Lung (tissue), 12 donors: Measurements from ENCODE around the gene RPS6KA2. TPM values are rescaled to one million over a fixed set of nuclear protein-coding genes. Genes with fewer than 3 reads are reported as not detected.

Experiments used
- ATAC-seq: fragments of 200-7000 bp; cut with Tn5 transposase; one replicate; pipeline ENCODE4 v1.9.1; 2020; ENCODE audit warnings: moderate number of reproducible peaks; ENCODE audit not compliant: insufficient read depth, low FRiP score
- DNase-seq, 3 donors: peaks; one replicate each; pipeline ENCODE4 v3.0.0-alpha.2; 2013 to 2017
- H3K27ac ChIP-seq, 2 donors: one replicate each; pipeline ENCODE4 v1.5.1; 2013; ENCODE audit warnings: mild to moderate bottlenecking in 2 of 2, moderate library complexity in 2 of 2, control low read depth in 1 of 2, inconsistent platforms in 1 of 2, low read depth in 1 of 2, low read length in 1 of 2
- H3K27me3 ChIP-seq, 3 donors: one replicate each; pipeline ENCODE4 v1.5.1; 2013; ENCODE audit warnings: low read length in 2 of 3; ENCODE audit not compliant: control insufficient read depth in 3 of 3, insufficient read depth in 3 of 3
- H3K36me3 ChIP-seq, 4 donors: one replicate each; pipeline ENCODE4 v1.5.1; 2013; ENCODE audit warnings: low read length in 4 of 4, mild to moderate bottlenecking in 1 of 4, moderate library complexity in 1 of 4; ENCODE audit not compliant: control insufficient read depth in 4 of 4, insufficient read depth in 4 of 4
- H3K4me1 ChIP-seq, 5 donors: one replicate each; pipeline ENCODE4 v1.5.1; 2013; ENCODE audit warnings: low read length in 5 of 5, mild to moderate bottlenecking in 2 of 5, moderate library complexity in 1 of 5; ENCODE audit not compliant: control insufficient read depth in 5 of 5, insufficient read depth in 5 of 5
- H3K4me3 ChIP-seq: one replicate; pipeline ENCODE4 v1.5.1; 2013; ENCODE audit warnings: mild to moderate bottlenecking, control low read depth, moderate library complexity
- H3K9ac ChIP-seq, 2 donors: one replicate each; pipeline ENCODE4 v1.5.1; 2013; ENCODE audit warnings: low read length in 2 of 2, control low read depth in 1 of 2; ENCODE audit not compliant: insufficient read depth in 1 of 2
- H3K9me3 ChIP-seq, 4 donors: one replicate each; pipeline ENCODE4 v1.5.1; 2013; ENCODE audit warnings: low read length in 3 of 4, mild to moderate bottlenecking in 1 of 4, moderate library complexity in 1 of 4; ENCODE audit not compliant: control insufficient read depth in 4 of 4, insufficient read depth in 3 of 4
- CTCF ChIP-seq: IDR thresholded peaks from 2 replicates; pipeline ENCODE4 v1.5.1; 2012; ENCODE audit warnings: mild to moderate bottlenecking; ENCODE audit errors: control extremely low read depth, extremely low read depth
- WGBS, 2 donors: extraction: QIAGEN DNeasy Blood & Tissue Kit; methylation state at CpG; one replicate each; pipeline ENCODE4 v1.1.7; 2013; 5-methylcytosine and 5-hydroxymethylcytosine counted together
- polyA plus RNA-seq, 2 donors: library from polyadenylated mRNA; stranded (reverse); fragments of 200-250 nt; gene quantifications; one replicate each; pipeline ENCODE4 v1.2.1, GENCODE V29; 2013
- total RNA-seq, 2 donors: library from RNA; depleted of rRNA in 1 of 2; stranded (reverse); fragments of >200 nt in 1 of 2; gene quantifications; one replicate each; pipeline ENCODE4 v1.2.1, GENCODE V29; 2014 to 2021
- donor health status: control.
- donor health status: control.
- donor health status: Bipolar disorder and iron deficiency.
- donor health status: healthy.
- donor health status: DM: yes; HTN: yes; CAD: no.

RPS6KA2 gene
- total and polyA plus RNA-seq, 4 donors: 61.9 to 185 (median 105) TPM

GRCh38 chr6:166473886-166474571, 153.0 kb downstream of the RPS6KA2 start:
- H3K9me3 ChIP-seq: no peaks in the 10 kb centered on the region
- H3K9ac ChIP-seq: no peak overlapping the region
- DNase-seq (no peak), ATAC-seq (no peak)
- no peaks in the 10 kb centered on the region for H3K4me1 ChIP-seq
- no peak overlapping the region for H3K27ac ChIP-seq
- no peak overlapping the region for H3K4me3 ChIP-seq
- 85 to 88% methylated on average over 12 of the region's 12 CpGs for WGBS, 2 donors
- TF ChIP-seq CTCF: no peak
- H3K27me3 ChIP-seq: no peaks in the 10 kb centered on the region
- peaks cover 0 to 31% (median 5%) of the 10 kb centered on the region in 4 donors for H3K36me3 ChIP-seq

GRCh38 chr6:166472636-166473035, 154.4 kb downstream of the RPS6KA2 start:
- DNase-seq: no peak
- no peaks in the 10 kb centered on the region for H3K9me3 ChIP-seq
- peak overlapping the region in 1 of 2 donors; percentile 79 for H3K27ac ChIP-seq
- peaks cover 0 to 29% (median 9%) of the 10 kb centered on the region in 4 donors for H3K36me3 ChIP-seq
- no peak overlapping the region for H3K4me3 ChIP-seq
- ATAC-seq: no peak
- 85 to 86% methylated on average over 12 of the region's 12 CpGs for WGBS, 2 donors
- H3K9ac ChIP-seq: no peak overlapping the region
- H3K27me3 ChIP-seq: no peaks in the 10 kb centered on the region
- no peak for TF ChIP-seq CTCF
- H3K4me1 ChIP-seq: no peaks in the 10 kb centered on the region

GRCh38 chr6:166471797-166472260, 155.2 kb downstream of the RPS6KA2 start:
- Histone ChIP-seq H3K27ac (peak overlapping the region in 1 of 2 donors; percentile 79), H3K9ac (no peak overlapping the region), H3K4me1 (no peaks in the 10 kb centered on the region), H3K9me3 (no peaks in the 10 kb centered on the region), H3K36me3 (peaks cover 0 to 28% (median 9%) of the 10 kb centered on the region in 4 donors), H3K27me3 (no peaks in the 10 kb centered on the region), H3K4me3 (no peak overlapping the region)
- no peak for TF ChIP-seq CTCF
- DNase-seq (peak in 1 of 3 donors; percentile 12), ATAC-seq (peak; percentile 78)
- WGBS, 2 donors: 65 to 81% methylated on average over 10 of the region's 10 CpGs
